SU-DHL-6 (cell line): Measurements from ENCODE around the gene LRRC3B.

ENCODE experiments used
- CTCF ChIP-seq: fragments of 200-600 bp; sonication (generic); IDR thresholded peaks from one replicate; pipeline ENCODE4 v1.5.1; 2017; ENCODE audit warnings: antibody characterized with exemption, mild to moderate bottlenecking, low read length, moderate library complexity; ENCODE audit not compliant: insufficient read depth, poor library complexity, severe bottlenecking
- EZH2phosphoT487 ChIP-seq: fragments of 200-600 bp; sonication (generic), shearing (Covaris generic); conservative IDR thresholded peaks from 2 replicates; pipeline ENCODE4 v1.6.1; 2018; ENCODE audit warnings: mild to moderate bottlenecking, antibody characterized with exemption, low read length, moderate library complexity, mixed read lengths

- TF ChIP-seq CTCF (no peak), EZH2phosphoT487 (no peak)
Observed at GRCh38 chr3:26752466-26752865, 129.9 kb downstream of the LRRC3B start.
